ENCODE results near the gene GRXCR2.

DNA sequence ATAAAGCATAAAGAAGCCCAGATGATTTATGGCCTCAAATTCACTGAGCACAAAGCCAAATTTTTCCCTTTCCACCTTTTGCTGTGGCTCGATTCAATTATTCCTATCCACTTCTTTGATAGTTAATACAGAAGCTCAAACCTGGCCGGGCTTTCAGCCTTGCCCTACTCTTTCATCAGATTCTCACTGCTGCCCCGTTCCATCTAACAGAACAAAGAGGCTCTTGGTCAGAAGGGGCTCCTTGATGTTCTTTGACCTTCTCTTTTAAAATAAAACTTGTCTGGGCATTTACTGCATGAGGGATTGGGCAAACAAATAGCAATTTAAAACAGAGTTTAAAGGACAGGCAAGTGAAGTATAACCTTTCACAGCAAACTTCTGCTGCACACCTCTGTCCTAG is 9.8 kb downstream of the GRXCR2 start:
- TF ChIP-seq CTCF (IDR thresholded peaks at IDR 0.05) (no peak), POLR2A (IDR thresholded peaks at IDR 0.05) (no peak)

Data from prostate gland (tissue), 2 donors.